Measurements from ENCODE around the gene UST. TPM values are rescaled to one million over a fixed set of nuclear protein-coding genes. Genes with fewer than 3 reads are reported as not detected.
"Not testable (repeated sequence)": the region's sequence is repeated elsewhere in the genome, so short reads cannot be mapped to it uniquely, and the experiment has no call there.

UST gene
- total RNA-seq, 2 donors from 2014 or later: 1.1 to 2.7 TPM

GRCh38 chr6:148873154-148873553, 126.3 kb downstream of the UST start:
- Histone ChIP-seq H3K4me1 (no peaks in the 10 kb centered on the region), H3K9ac (ENCODE audit: low read depth in 2 of 2, low read length in 2 of 2) (no peak overlapping the region), H3K9me3 (no peaks in the 10 kb centered on the region), H3K4me3 (no peak overlapping the region), H3K27ac (no peak overlapping the region), H3K27me3 (no peaks in the 10 kb centered on the region), H3K36me3 (no peaks in the 10 kb centered on the region)
- no peak for TF ChIP-seq CTCF (IDR thresholded peaks at IDR 0.05)
- DNase-seq: no peak
- intact Hi-C loops (cut with DNase I): no loop called here

- Histone ChIP-seq H3K4me1 (no peaks in the 10 kb centered on the region), H3K9ac (ENCODE audit: low read depth in 2 of 2, low read length in 2 of 2) (no peak overlapping the region), H3K9me3 (no peaks in the 10 kb centered on the region), H3K36me3 (no peaks in the 10 kb centered on the region), H3K27ac (no peak overlapping the region), H3K4me3 (no peak overlapping the region), H3K27me3 (no peaks in the 10 kb centered on the region)
- intact Hi-C loops (cut with DNase I): no loop called here
- no peak for TF ChIP-seq CTCF (IDR thresholded peaks at IDR 0.05)
- no peak for DNase-seq
Measured at GRCh38 chr6:148873868-148874267, 127.0 kb downstream of the UST start.

GRCh38 chr6:148874698-148875293, 128.0 kb downstream of the UST start:
- TF ChIP-seq CTCF (IDR thresholded peaks at IDR 0.05): no peak
- no peak overlapping the region for H3K4me3 ChIP-seq
- H3K27me3 ChIP-seq: no peaks in the 10 kb centered on the region
- H3K9me3 ChIP-seq: no peaks in the 10 kb centered on the region
- no peaks in the 10 kb centered on the region for H3K4me1 ChIP-seq
- intact Hi-C loops (cut with DNase I): no loop called here
- no peaks in the 10 kb centered on the region for H3K36me3 ChIP-seq
- H3K9ac ChIP-seq (ENCODE audit: low read depth in 2 of 2, low read length in 2 of 2): no peak overlapping the region
- H3K27ac ChIP-seq: no peak overlapping the region
- DNase-seq: no peak

- Histone ChIP-seq H3K27me3 (no peaks in the 10 kb centered on the region), H3K9ac (ENCODE audit: low read depth in 2 of 2, low read length in 2 of 2) (no peak overlapping the region), H3K4me3 (no peak overlapping the region), H3K36me3 (no peaks in the 10 kb centered on the region), H3K27ac (no peak overlapping the region), H3K9me3 (no peaks in the 10 kb centered on the region), H3K4me1 (no peaks in the 10 kb centered on the region)
- DNase-seq: no peak
- TF ChIP-seq CTCF (IDR thresholded peaks at IDR 0.05): no peak
- intact Hi-C loops (cut with DNase I): no loop called here
Measured at GRCh38 chr6:148878683-148879082, 131.9 kb downstream of the UST start.

- H3K27ac ChIP-seq; DNase-seq; H3K4me3 ChIP-seq; intact Hi-C loops (cut with DNase I); H3K9ac ChIP-seq (ENCODE audit: low read depth in 2 of 2, low read length in 2 of 2); H3K9me3 ChIP-seq; H3K4me1 ChIP-seq; H3K27me3 ChIP-seq; H3K36me3 ChIP-seq: not testable (repeated sequence)
Measured at GRCh38 chr6:148880742-148881141, 133.9 kb downstream of the UST start.

GRCh38 chr6:148881593-148882311, 134.9 kb downstream of the UST start:
- no peak for TF ChIP-seq CTCF (IDR thresholded peaks at IDR 0.05)
- DNase-seq: no peak
- intact Hi-C loops (cut with DNase I): no loop called here
- Histone ChIP-seq H3K27ac (no peak overlapping the region), H3K4me3 (no peak overlapping the region), H3K4me1 (no peaks in the 10 kb centered on the region), H3K9ac (ENCODE audit: low read depth in 2 of 2, low read length in 2 of 2) (no peak overlapping the region), H3K27me3 (no peaks in the 10 kb centered on the region), H3K9me3 (no peaks in the 10 kb centered on the region), H3K36me3 (no peaks in the 10 kb centered on the region)
